Choroid plexus epithelial cell (primary cell): ENCODE results near the gene FBL.

ENCODE experiments used
- DNase-seq: peaks from one replicate; pipeline ENCODE4 v3.0.0-alpha.2; 2010; ENCODE audit warnings: low read depth
- H3K4me3 ChIP-seq: 2 replicates; pipeline ENCODE4 v1.5.1; 2011; ENCODE audit warnings: low read depth, mild to moderate bottlenecking, control low read depth, low read length, moderate library complexity
- TF ChIP-seq, protein P1 (sequence below): conservative IDR thresholded peaks from 2 replicates; pipeline ENCODE4 v1.5.1; 2011; ENCODE audit warnings: low read depth, mild to moderate bottlenecking, control low read depth, inconsistent platforms, low read length, moderate library complexity

The FBL gene

DNA sequence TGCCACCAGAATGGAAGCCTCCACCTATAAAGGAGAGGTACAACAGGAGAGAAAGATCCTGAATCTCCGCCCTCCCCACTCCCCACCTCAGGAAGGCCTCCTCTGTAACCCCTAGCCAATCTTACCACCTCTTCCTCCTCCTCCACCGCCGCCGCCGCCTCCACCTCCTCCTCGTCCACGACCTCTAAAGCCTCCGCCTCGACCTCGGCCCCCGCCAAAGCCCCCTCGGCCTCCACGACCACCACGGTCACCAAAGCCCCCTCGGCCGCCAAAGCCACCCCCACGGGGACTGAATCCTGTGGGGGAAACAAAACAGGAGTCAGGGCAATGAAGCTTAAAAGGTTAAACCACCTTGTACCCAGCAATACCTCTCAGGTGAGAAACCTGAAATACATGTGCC, 5.7 kb downstream of the FBL start:
- H3K4me3 ChIP-seq = no peak overlapping the region
- TF ChIP-seq, protein P1, sequence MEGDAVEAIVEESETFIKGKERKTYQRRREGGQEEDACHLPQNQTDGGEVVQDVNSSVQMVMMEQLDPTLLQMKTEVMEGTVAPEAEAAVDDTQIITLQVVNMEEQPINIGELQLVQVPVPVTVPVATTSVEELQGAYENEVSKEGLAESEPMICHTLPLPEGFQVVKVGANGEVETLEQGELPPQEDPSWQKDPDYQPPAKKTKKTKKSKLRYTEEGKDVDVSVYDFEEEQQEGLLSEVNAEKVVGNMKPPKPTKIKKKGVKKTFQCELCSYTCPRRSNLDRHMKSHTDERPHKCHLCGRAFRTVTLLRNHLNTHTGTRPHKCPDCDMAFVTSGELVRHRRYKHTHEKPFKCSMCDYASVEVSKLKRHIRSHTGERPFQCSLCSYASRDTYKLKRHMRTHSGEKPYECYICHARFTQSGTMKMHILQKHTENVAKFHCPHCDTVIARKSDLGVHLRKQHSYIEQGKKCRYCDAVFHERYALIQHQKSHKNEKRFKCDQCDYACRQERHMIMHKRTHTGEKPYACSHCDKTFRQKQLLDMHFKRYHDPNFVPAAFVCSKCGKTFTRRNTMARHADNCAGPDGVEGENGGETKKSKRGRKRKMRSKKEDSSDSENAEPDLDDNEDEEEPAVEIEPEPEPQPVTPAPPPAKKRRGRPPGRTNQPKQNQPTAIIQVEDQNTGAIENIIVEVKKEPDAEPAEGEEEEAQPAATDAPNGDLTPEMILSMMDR = no peak
- no peak for DNase-seq

DNA sequence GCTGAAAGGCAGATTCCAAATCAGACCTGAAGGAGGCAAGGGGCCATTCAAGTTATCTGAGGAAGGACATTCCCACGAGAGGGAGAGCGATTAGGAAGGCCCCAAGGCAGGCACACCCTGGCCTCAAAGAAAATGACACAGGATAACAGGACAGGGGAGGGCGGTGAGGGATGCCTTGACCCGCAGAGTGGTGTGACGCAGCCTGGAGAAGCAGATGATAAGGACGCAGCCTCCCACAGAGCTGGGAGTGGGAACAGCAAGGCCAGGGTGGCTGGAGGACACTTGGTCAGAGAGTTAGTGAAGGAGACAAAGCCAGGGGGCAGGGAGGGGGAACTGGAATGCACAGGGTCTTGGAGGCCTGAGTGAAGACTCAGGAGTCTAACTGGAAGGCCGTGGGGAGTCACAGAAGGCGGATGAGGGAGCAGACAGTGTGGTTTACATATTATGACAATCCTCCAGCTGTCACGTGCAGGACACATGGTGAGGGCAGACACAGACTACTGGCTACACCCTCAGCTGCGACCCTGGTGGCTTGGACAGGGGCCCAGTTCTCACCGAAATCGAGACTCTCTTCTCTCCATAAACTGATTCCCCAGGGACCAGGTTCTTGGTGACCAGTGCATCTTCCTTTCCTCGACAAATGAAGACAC, 6.4 kb downstream of the FBL start:
- DNase-seq = no peak
- TF ChIP-seq, protein P1 = no peak
- no peak overlapping the region for H3K4me3 ChIP-seq

DNA sequence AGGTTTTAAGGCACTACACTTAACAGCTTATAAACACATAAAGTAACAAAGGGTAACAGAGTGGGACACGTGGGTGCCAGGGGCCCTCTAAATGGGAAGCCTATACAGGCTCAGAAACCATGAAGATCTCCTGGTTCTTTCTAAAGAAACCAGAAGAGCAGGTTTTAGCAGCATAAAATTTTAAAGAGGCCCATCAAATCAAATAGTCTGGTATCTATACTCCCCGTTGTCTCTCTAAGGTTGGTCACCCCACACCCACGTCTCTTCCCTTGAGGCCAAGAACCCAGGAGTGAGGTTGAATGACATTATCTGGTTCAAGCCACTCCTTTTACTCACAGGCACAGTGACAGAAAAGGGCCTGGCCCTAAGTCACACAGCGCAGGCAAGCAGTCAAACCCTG, 7.6 kb downstream of the FBL start:
- DNase-seq = no peak
- no peak overlapping the region for H3K4me3 ChIP-seq
- TF ChIP-seq, protein P1 = no peak

DNA sequence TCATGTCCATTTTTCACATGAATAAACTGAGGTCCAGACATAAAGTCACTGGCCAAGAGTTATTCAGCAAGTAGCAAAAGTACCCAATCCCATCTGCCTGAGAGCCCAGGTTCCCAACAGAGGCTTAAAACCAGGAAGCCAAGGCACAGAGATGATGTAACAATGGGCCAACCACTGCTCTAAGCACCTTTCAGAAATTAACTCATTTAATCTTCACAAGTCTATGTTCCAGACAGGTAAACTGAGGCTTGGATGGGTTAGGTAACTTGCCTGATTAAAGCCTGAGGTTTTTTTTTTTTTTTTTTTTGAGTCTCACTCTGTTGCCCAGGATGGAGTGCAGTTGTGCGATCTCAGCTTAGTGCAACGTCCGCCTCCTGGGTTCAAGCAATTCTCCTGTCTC, 8.2 kb downstream of the FBL start:
- DNase-seq = no peak
- TF ChIP-seq, protein P1 = no peak
- H3K4me3 ChIP-seq = no peak overlapping the region

DNA sequence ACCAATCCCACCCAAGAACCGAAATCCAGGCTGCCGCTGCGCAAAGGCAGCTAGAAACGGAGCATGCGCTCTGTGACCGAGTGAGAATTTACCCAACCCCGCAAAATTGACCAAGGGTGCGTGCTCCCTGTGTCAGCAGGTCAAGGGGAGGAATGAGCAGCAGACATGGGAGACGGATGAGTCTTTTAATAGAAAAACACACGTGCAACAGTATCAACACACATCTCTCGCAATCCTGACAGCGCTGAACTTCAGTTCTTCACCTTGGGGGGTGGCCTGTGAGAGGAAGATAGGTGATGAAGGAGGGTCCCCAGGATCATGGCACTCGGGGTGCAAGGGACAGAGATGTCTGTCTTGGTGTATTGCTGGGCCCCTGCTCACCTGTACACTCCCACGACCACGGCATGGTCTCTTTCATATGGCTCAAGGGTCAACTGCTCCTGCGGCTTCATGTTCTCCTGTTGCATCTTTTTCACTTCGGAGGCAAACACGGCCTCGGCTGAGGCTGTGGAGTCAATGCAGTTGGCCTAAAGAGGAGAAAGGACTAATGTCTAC, 11.8 kb downstream of the FBL start:
- no peak for DNase-seq
- H3K4me3 ChIP-seq = peak overlapping the region; percentile 99
- TF ChIP-seq, protein P1 = no peak

GRCh38 chr19:39833464-39834286, 12.5 kb downstream of the FBL start, which contains the start of gene DYRK1B:
Gene DYRK1B (minus strand): TSS chr19:39834162. CDS start chr19:39831867, 2,295 bp downstream.
- TF ChIP-seq, protein P1 = no peak
- DNase-seq = peak; percentile 99
- H3K4me3 ChIP-seq = peak within 1 kb of the TSS; percentile 99
